GM19397 (cell line): Measurements from ENCODE around the gene SNX27.
"Not testable (repeated sequence)": the region's sequence is repeated elsewhere in the genome, so short reads cannot be mapped to it uniquely, and the experiment has no call there.

Source experiments
- ATAC-seq: cut with Tn5 transposase; IDR thresholded peaks from one replicate; pipeline ENCODE4 v1.9.1; 2021; ENCODE audit warnings: mild to moderate bottlenecking, moderate library complexity; ENCODE audit not compliant: unreplicated experiment

SNX27 gene

GRCh38 chr1:151638074-151638775, 26.4 kb downstream of the SNX27 start:
- no peak for ATAC-seq

- ATAC-seq, result no peak
Measured at GRCh38 chr1:151638812-151639211, 27.0 kb downstream of the SNX27 start.

- ATAC-seq, result no peak
Measured at GRCh38 chr1:151639466-151639865, 27.6 kb downstream of the SNX27 start.

- no peak for ATAC-seq
Measured at GRCh38 chr1:151641229-151641628, 29.4 kb downstream of the SNX27 start.

- not testable (repeated sequence) for ATAC-seq
Measured at GRCh38 chr1:151643085-151643484, 31.2 kb downstream of the SNX27 start.

- no peak for ATAC-seq
Measured at GRCh38 chr1:151644001-151644400, 32.2 kb downstream of the SNX27 start.

- ATAC-seq, result no peak
Measured at GRCh38 chr1:151653397-151653796, 41.5 kb downstream of the SNX27 start.

- ATAC-seq, result no peak
Measured at GRCh38 chr1:151655371-151655770, 43.5 kb downstream of the SNX27 start.

GRCh38 chr1:151661751-151662150, 49.9 kb downstream of the SNX27 start:
- ATAC-seq, result no peak

- ATAC-seq, result no peak
Measured at GRCh38 chr1:151668090-151668489, 56.2 kb downstream of the SNX27 start.

- ATAC-seq, result not testable (repeated sequence)
Measured at GRCh38 chr1:151670036-151670675, 58.3 kb downstream of the SNX27 start.

- no peak for ATAC-seq
Measured at GRCh38 chr1:151673407-151673806, 61.6 kb downstream of the SNX27 start.

GRCh38 chr1:151680391-151680790, 68.5 kb downstream of the SNX27 start:
- ATAC-seq, result no peak

- ATAC-seq, result no peak
Measured at GRCh38 chr1:151680826-151681225, 69.0 kb downstream of the SNX27 start.

GRCh38 chr1:151681923-151682322, 70.1 kb downstream of the SNX27 start:
- no peak for ATAC-seq

- not testable (repeated sequence) for ATAC-seq
Measured at GRCh38 chr1:151682901-151683300, 71.1 kb downstream of the SNX27 start.

GRCh38 chr1:151684128-151684527, 72.3 kb downstream of the SNX27 start:
- no peak for ATAC-seq

GRCh38 chr1:151686561-151686960, 74.7 kb downstream of the SNX27 start:
- no peak for ATAC-seq

GRCh38 chr1:151689494-151689893, 77.6 kb downstream of the SNX27 start:
- no peak for ATAC-seq

GRCh38 chr1:151692226-151692625, 80.4 kb downstream of the SNX27 start:
- no peak for ATAC-seq

- no peak for ATAC-seq
Measured at GRCh38 chr1:151693057-151693651, 81.3 kb downstream of the SNX27 start.

GRCh38 chr1:151701515-151701914, 89.7 kb downstream of the SNX27 start:
- no peak for ATAC-seq
